Hepatocyte (in vitro differentiated cells): ENCODE results near the gene CCR7. TPM values are rescaled to one million over a fixed set of nuclear protein-coding genes. Genes with fewer than 3 reads are reported as not detected.

ENCODE experiments used
- DNase-seq: peaks from one replicate; pipeline ENCODE4 v3.0.0-alpha.2; 2016; ENCODE audit warnings: low spot score
- H2AFZ ChIP-seq: fragments of 200-600 bp; sonication (generic); 2 replicates; pipeline ENCODE4 v1.6.0; 2016; ENCODE audit warnings: antibody characterized with exemption, mild to moderate bottlenecking
- H3K27ac ChIP-seq: fragments of 200-600 bp; sonication (generic); 2 replicates; pipeline ENCODE4 v1.5.1; 2016; ENCODE audit warnings: mild to moderate bottlenecking
- H3K27me3 ChIP-seq: fragments of 200-600 bp; sonication (generic); 2 replicates; pipeline ENCODE4 v1.6.1; 2016
- H3K36me3 ChIP-seq: fragments of 200-600 bp; sonication (generic); replicated peaks from 2 replicates; pipeline ENCODE4 v1.5.1; 2016; ENCODE audit warnings: low read depth; ENCODE audit not compliant: insufficient read depth
- H3K4me1 ChIP-seq: fragments of 200-600 bp; sonication (generic); 2 replicates; pipeline ENCODE4 v1.5.1; 2016; ENCODE audit warnings: mild to moderate bottlenecking, moderate library complexity; ENCODE audit not compliant: insufficient read depth
- H3K4me2 ChIP-seq: fragments of 200-600 bp; sonication (generic); 2 replicates; pipeline ENCODE4 v1.6.0; 2016
- H3K4me3 ChIP-seq: fragments of 200-600 bp; sonication (generic); 2 replicates; pipeline ENCODE4 v1.5.1; 2016; ENCODE audit warnings: mild to moderate bottlenecking
- H3K79me2 ChIP-seq: fragments of 200-600 bp; sonication (generic); 2 replicates; pipeline ENCODE4 v1.6.0; 2017; ENCODE audit warnings: mild to moderate bottlenecking
- H3K9me2 ChIP-seq: fragments of 200-600 bp; sonication (generic); replicated peaks from 2 replicates; pipeline ENCODE4 v1.6.0; 2017; ENCODE audit warnings: mild to moderate bottlenecking; ENCODE audit not compliant: insufficient read depth
- H3K9me3 ChIP-seq: fragments of 200-600 bp; sonication (generic); 2 replicates; pipeline ENCODE4 v1.5.1; 2016; ENCODE audit warnings: low read depth, mild to moderate bottlenecking
- H4K20me1 ChIP-seq: fragments of 200-600 bp; sonication (generic); 2 replicates; pipeline ENCODE4 v1.6.0; 2016; ENCODE audit warnings: mild to moderate bottlenecking; ENCODE audit not compliant: insufficient read depth, poor library complexity, severe bottlenecking
- EZH2 ChIP-seq: fragments of 200-600 bp; sonication (generic); IDR thresholded peaks from 2 replicates; pipeline ENCODE4 v1.6.1; 2016; ENCODE audit warnings: antibody characterized with exemption, mild to moderate bottlenecking, borderline replicate concordance
- EZH2phosphoT487 ChIP-seq: fragments of 200-600 bp; sonication (generic); IDR thresholded peaks from one replicate; pipeline ENCODE4 v1.6.1; 2018; ENCODE audit warnings: antibody characterized with exemption, mild to moderate bottlenecking, low read depth, moderate library complexity; ENCODE audit not compliant: unreplicated experiment, severe bottlenecking
- WGBS: methylation state at CpG from one replicate; pipeline ENCODE4 v1.1.6; 2016; ENCODE audit warnings: low lambda C conversion rate; ENCODE audit errors: missing lambda C conversion rate; 5-methylcytosine and 5-hydroxymethylcytosine counted together
- polyA plus RNA-seq: library from polyadenylated mRNA; unstranded; fragments of >200 nt; fragmentation: Nextera tagmentation; extraction: Ambion mirVana; gene quantifications from 2 replicates; pipeline ENCODE4 v1.2.1, GENCODE V29; 2016
- total RNA-seq: library from RNA; depleted of rRNA; stranded (reverse); fragments of >200 nt; gene quantifications from 2 replicates; pipeline ENCODE4 v1.2.3, GENCODE V29; 2014
- TF ChIP-seq, protein P1 (sequence below): fragments of 200-600 bp; sonication (generic); IDR thresholded peaks from 2 replicates; pipeline ENCODE4 v1.5.1; 2016; ENCODE audit warnings: antibody characterized with exemption, mild to moderate bottlenecking; ENCODE audit not compliant: poor library complexity

Gene CCR7
- total and polyA plus RNA-seq, 2 experiments from 2014 or later: 2.8 to 4.1 TPM

DNA sequence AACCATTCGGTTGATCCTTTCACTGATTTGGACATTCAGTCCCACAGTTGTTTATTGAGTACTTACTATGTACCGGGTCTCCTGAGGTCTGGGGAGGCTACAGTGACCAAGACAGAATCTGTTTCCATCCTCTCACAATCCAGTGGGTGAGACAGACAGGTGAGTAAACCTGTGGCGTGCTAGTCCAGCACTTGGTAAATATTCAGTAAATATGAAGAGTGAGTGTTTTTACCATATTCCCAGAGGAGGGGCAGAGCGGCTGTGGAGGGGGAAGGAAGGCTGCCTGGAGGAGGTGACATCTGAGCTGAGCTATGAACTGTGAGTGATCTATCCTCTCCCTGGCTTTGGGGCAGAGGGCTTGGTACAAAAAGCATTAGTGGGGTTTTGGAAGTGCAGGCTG lies 31.4 kb downstream of the CCR7 start:
- no peaks in the 10 kb centered on the region for H3K36me3 ChIP-seq
- TF ChIP-seq, protein P1, sequence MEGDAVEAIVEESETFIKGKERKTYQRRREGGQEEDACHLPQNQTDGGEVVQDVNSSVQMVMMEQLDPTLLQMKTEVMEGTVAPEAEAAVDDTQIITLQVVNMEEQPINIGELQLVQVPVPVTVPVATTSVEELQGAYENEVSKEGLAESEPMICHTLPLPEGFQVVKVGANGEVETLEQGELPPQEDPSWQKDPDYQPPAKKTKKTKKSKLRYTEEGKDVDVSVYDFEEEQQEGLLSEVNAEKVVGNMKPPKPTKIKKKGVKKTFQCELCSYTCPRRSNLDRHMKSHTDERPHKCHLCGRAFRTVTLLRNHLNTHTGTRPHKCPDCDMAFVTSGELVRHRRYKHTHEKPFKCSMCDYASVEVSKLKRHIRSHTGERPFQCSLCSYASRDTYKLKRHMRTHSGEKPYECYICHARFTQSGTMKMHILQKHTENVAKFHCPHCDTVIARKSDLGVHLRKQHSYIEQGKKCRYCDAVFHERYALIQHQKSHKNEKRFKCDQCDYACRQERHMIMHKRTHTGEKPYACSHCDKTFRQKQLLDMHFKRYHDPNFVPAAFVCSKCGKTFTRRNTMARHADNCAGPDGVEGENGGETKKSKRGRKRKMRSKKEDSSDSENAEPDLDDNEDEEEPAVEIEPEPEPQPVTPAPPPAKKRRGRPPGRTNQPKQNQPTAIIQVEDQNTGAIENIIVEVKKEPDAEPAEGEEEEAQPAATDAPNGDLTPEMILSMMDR: no peak
- TF ChIP-seq EZH2: no peak
- TF ChIP-seq EZH2phosphoT487: no peak
- peaks cover 15% of the 10 kb centered on the region for H3K4me1 ChIP-seq
- H3K4me2 ChIP-seq: no peak overlapping the region
- H3K27ac ChIP-seq: peak overlapping the region; percentile 31
- H2AFZ ChIP-seq: no peak overlapping the region
- no peaks in the 10 kb centered on the region for H3K27me3 ChIP-seq
- H3K9me2 ChIP-seq: no peaks in the 10 kb centered on the region
- no peaks in the 10 kb centered on the region for H3K9me3 ChIP-seq
- H3K4me3 ChIP-seq: no peak overlapping the region
- H3K79me2 ChIP-seq: no peaks in the 10 kb centered on the region
- DNase-seq: no peak
- WGBS: 75% methylated on average over 4 of the region's 4 CpGs
- no peaks in the 10 kb centered on the region for H4K20me1 ChIP-seq

DNA sequence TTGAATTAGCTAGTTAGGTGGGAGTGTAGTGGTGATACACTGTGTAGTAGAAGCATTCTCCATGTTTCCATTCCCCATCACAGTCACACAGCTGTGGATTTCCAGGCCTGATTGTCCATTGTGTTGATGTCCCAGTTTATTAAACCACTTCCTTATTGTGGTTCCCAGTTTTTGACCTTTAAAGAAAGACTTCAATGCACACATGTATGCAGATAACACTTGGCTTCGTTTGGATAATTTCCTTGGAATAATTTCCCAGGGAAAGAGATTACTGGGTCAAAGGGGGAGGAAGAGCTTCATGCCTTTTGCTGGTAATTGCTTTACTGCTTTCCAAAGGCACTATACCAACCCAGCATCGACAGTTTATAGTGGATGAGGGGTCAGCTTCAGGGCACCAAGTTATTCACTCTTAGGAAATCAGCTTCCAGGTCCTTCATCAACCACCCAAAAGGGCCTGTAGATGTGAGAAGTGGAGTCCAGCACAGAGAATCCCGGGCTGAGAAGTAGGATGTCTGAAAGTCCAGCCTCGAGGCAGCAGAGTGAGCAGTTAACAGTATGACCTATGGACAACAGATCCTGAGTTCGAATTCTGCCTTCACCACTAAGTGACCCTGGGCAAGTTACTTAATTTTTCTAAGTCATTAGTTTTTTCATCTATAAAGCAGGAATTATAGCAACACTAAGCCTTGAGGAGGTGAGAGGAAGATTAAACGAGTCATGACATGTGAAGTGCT lies 32.6 kb downstream of the CCR7 start:
- no peak overlapping the region for H3K27ac ChIP-seq
- H3K36me3 ChIP-seq: no peaks in the 10 kb centered on the region
- no peaks in the 10 kb centered on the region for H3K27me3 ChIP-seq
- H3K9me2 ChIP-seq: no peaks in the 10 kb centered on the region
- H2AFZ ChIP-seq: no peak overlapping the region
- no peaks in the 10 kb centered on the region for H3K79me2 ChIP-seq
- TF ChIP-seq, protein P1: no peak
- no peak for TF ChIP-seq EZH2
- 67% methylated on average over 6 of the region's 6 CpGs for WGBS
- no peaks in the 10 kb centered on the region for H3K9me3 ChIP-seq
- peaks cover 15% of the 10 kb centered on the region for H3K4me1 ChIP-seq
- no peak for DNase-seq
- no peak overlapping the region for H3K4me2 ChIP-seq
- no peak overlapping the region for H3K4me3 ChIP-seq
- no peaks in the 10 kb centered on the region for H4K20me1 ChIP-seq

DNA sequence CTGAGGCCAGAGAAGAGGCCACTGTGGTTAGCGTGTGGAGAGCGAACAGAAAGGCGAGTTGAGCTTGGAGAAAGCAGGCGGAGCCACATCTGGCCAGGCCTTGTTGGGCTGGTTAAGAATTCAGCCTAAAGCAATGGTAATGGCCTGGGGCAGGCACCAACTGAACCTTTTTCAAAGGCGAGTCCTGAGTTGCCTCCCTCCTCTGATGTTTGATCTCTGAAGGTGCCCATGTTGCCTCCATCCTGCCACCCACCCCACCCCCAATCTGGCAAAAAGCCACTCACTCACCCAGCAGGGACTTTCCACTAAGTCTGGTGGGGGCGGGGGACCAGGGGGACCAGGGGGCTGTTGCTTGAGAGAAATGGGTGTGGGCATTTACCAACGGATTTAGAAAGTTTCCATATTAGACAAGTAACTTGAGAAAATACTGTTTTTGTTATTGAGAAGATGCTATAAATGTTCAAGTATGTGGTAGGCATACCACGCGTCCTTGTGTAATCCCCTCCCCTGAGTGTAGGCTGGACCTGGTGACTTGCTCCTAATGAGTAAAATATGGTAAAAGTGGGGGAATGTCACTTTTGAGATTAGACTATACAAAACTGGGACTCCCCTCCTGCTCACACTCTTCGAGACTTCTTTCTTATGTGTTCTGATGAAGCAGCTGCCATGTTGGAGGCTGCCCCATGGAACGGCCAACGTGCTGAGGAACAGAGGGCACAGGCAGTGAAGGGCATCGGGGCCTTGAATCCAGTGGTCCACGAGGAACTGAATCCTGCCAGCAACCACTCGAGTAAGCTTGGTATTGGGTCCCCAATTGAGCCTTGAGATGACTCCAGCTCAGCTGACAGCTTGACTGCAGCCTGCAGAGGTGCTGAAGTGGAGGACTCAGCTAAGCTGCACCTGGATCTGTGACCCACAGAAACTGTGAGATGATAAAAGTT lies 34.0 kb downstream of the CCR7 start:
- H3K4me2 ChIP-seq: no peak overlapping the region
- H3K27ac ChIP-seq: no peak overlapping the region
- TF ChIP-seq EZH2phosphoT487 (no peak), EZH2 (no peak)
- TF ChIP-seq, protein P1: no peak
- no peaks in the 10 kb centered on the region for H3K27me3 ChIP-seq
- H4K20me1 ChIP-seq: no peaks in the 10 kb centered on the region
- DNase-seq: no peak
- H3K4me1 ChIP-seq: peaks cover 7% of the 10 kb centered on the region
- no peak overlapping the region for H2AFZ ChIP-seq
- no peak overlapping the region for H3K4me3 ChIP-seq
- no peaks in the 10 kb centered on the region for H3K36me3 ChIP-seq
- H3K9me2 ChIP-seq: no peaks in the 10 kb centered on the region
- no peaks in the 10 kb centered on the region for H3K79me2 ChIP-seq
- no peaks in the 10 kb centered on the region for H3K9me3 ChIP-seq
- WGBS: 89% methylated on average over 15 of the region's 15 CpGs
